SK-N-SH (cell line): ENCODE data around the gene DELE1. TPM values are rescaled to one million over a fixed set of nuclear protein-coding genes. Genes with fewer than 3 reads are reported as not detected.

ENCODE experiments used
- CTCF ChIA-PET: fragments of 300-600, 350-600 bp; formaldehyde crosslinking; extraction: SDS; loops from one replicate; lab custom pipeline; 2021; lab: Yijun Ruan, JAX
- POLR2A ChIA-PET: fragments of 350-600 bp; sonication (Branson Sonifier 250); formaldehyde crosslinking; extraction: SDS; loops from one replicate; lab custom pipeline; 2020; ENCODE audit warnings: antibody characterized with exemption, inconsistent platforms; lab: Yijun Ruan, JAX
- DNase-seq: peaks from one replicate; pipeline ENCODE4 v3.0.0; 2012
- H2AFZ ChIP-seq: fragments of 200-600 bp; sonication (generic); 2 replicates; pipeline ENCODE4 v1.8.1; 2016; ENCODE audit warnings: antibody characterized with exemption, mild to moderate bottlenecking, low read depth
- H3F3A ChIP-seq: fragments of 200-600 bp; sonication (generic); replicated peaks from 2 replicates; pipeline ENCODE3; 2016; ENCODE audit warnings: antibody characterized with exemption, mild to moderate bottlenecking; ENCODE audit not compliant: insufficient read depth
- H3K27ac ChIP-seq, 2 experiments: fragments of 200-500 bp in 1 of 2; fragments of 200-600 bp in 1 of 2; sonication (Bioruptor generic) in 1 of 2; sonication (generic), shearing (Covaris generic) in 1 of 2; 2 replicates each; pipeline versions ENCODE4 v1.5.1 to v1.6.1; 2014 to 2016; ENCODE audit warnings: low read depth in 2 of 2, inconsistent platforms in 1 of 2, low read length in 1 of 2, mild to moderate bottlenecking in 1 of 2, mixed read lengths in 1 of 2
- H3K27me3 ChIP-seq: fragments of 200-600 bp; sonication (generic), shearing (Covaris generic); 2 replicates; pipeline ENCODE4 v1.6.1; 2016; ENCODE audit warnings: mixed run types; ENCODE audit not compliant: insufficient read depth
- H3K36me3 ChIP-seq, 2 experiments: fragments of 200-500 bp in 1 of 2; fragments of 200-600 bp in 1 of 2; sonication (Bioruptor generic) in 1 of 2; sonication (generic) in 1 of 2; replicated peaks in 1 of 2; 2 replicates each; pipeline versions ENCODE3 to v1.5.1; 2014 to 2016; ENCODE audit warnings: low read length in 1 of 2, mild to moderate bottlenecking in 1 of 2; ENCODE audit not compliant: insufficient read depth in 2 of 2, control insufficient read depth in 1 of 2
- H3K4me1 ChIP-seq, 2 experiments: fragments of 200-500 bp in 1 of 2; fragments of 200-600 bp in 1 of 2; sonication (Bioruptor generic) in 1 of 2; sonication (generic), shearing (Covaris generic) in 1 of 2; 2 replicates each; pipeline versions ENCODE4 v1.5.1 to v1.6.1; 2014 to 2016; ENCODE audit warnings: low read depth in 1 of 2, low read length in 1 of 2, mixed run types in 1 of 2; ENCODE audit not compliant: insufficient read depth in 2 of 2, control insufficient read depth in 1 of 2
- H3K4me2 ChIP-seq: fragments of 200-600 bp; sonication (generic), shearing (Covaris generic); 2 replicates; pipeline ENCODE4 v1.6.1; 2017; ENCODE audit warnings: mixed run types
- H3K4me3 ChIP-seq, 2 experiments: fragments of 200-500 bp in 1 of 2; fragments of 200-600 bp in 1 of 2; sonication (Bioruptor generic) in 1 of 2; sonication (generic), shearing (Covaris generic) in 1 of 2; 2 replicates each; pipeline versions ENCODE4 v1.5.1 to v1.8.1; 2014 to 2016; ENCODE audit warnings: low read depth in 2 of 2, inconsistent platforms in 1 of 2, low read length in 1 of 2, mild to moderate bottlenecking in 1 of 2, mixed read lengths in 1 of 2, moderate library complexity in 1 of 2
- H3K79me2 ChIP-seq: fragments of 200-600 bp; sonication (generic); 2 replicates; pipeline ENCODE4 v1.8.1; 2017; ENCODE audit warnings: mild to moderate bottlenecking; ENCODE audit not compliant: insufficient read depth
- H3K9ac ChIP-seq: fragments of 200-600 bp; sonication (generic); 2 replicates; pipeline ENCODE4 v1.6.1; 2017; ENCODE audit warnings: mixed run types
- H3K9me2 ChIP-seq: fragments of 200-600 bp; sonication (generic); 2 replicates; pipeline ENCODE4 v1.6.1; 2017; ENCODE audit warnings: mixed run types
- H3K9me3 ChIP-seq: fragments of 200-600 bp; sonication (generic); 2 replicates; pipeline ENCODE4 v1.6.1; 2017; ENCODE audit warnings: mixed run types, mild to moderate bottlenecking, moderate library complexity
- H4K20me1 ChIP-seq: fragments of 200-600 bp; sonication (generic); 2 replicates; pipeline ENCODE4 v1.6.1; 2017; ENCODE audit warnings: mild to moderate bottlenecking, mixed run types; ENCODE audit not compliant: insufficient read depth
- CTCF ChIP-seq: fragments of 200-600 bp; sonication (generic); IDR thresholded peaks from 2 replicates; pipeline ENCODE4 v1.6.1; 2017; ENCODE audit warnings: antibody characterized with exemption, mild to moderate bottlenecking, moderate library complexity
- ELF1 ChIP-seq: IDR thresholded peaks from 2 replicates; pipeline ENCODE4 v1.4.0; 2012
- FOXJ3 ChIP-seq: sonication (generic); formaldehyde crosslinking; IDR thresholded peaks from 2 replicates; pipeline ENCODE4 v1.5.1; 2020; ENCODE audit warnings: mild to moderate bottlenecking, missing genetic modification reagents
- GABPA ChIP-seq: IDR thresholded peaks from 2 replicates; pipeline ENCODE4 v1.4.0; 2012; ENCODE audit warnings: low read depth, mild to moderate bottlenecking
- IRF3 ChIP-seq: fragments of 150-350 bp; IDR thresholded peaks from 2 replicates; pipeline ENCODE4 v1.6.1; 2016; ENCODE audit warnings: mild to moderate bottlenecking, low read depth, low read length
- JUND ChIP-seq: IDR thresholded peaks from 2 replicates; pipeline ENCODE4 v1.4.0; 2012
- MEF2A ChIP-seq: IDR thresholded peaks from 2 replicates; pipeline ENCODE4 v1.4.0; 2012; ENCODE audit warnings: low read depth, borderline replicate concordance
- MXI1 ChIP-seq: IDR thresholded peaks from 2 replicates; pipeline ENCODE4 v1.6.1; 2012; ENCODE audit warnings: mild to moderate bottlenecking, low read depth, low read length, improper control_type of control experiment
- NFIC ChIP-seq: IDR thresholded peaks from 2 replicates; pipeline ENCODE4 v1.4.0; 2012; ENCODE audit warnings: borderline replicate concordance
- RCOR1 ChIP-seq: fragments of 150-350 bp; IDR thresholded peaks from 2 replicates; pipeline ENCODE4 v1.6.1; 2017; ENCODE audit warnings: antibody characterized with exemption, low read length
- RFX5 ChIP-seq: IDR thresholded peaks from 2 replicates; pipeline ENCODE4 v1.6.1; 2012; ENCODE audit warnings: mild to moderate bottlenecking, improper control_type of control experiment, low read length
- RXRA ChIP-seq: IDR thresholded peaks from 2 replicates; pipeline ENCODE4 v1.4.0; 2012; ENCODE audit warnings: low read depth, mild to moderate bottlenecking, borderline replicate concordance
- SIN3A ChIP-seq: IDR thresholded peaks from 2 replicates; pipeline ENCODE4 v1.6.1; 2012; ENCODE audit warnings: low read depth, mild to moderate bottlenecking, low read length, moderate library complexity, borderline replicate concordance
- TAF1 ChIP-seq: IDR thresholded peaks from 2 replicates; pipeline ENCODE4 v1.6.1; 2012; ENCODE audit warnings: low read depth, mild to moderate bottlenecking, low read length, moderate library complexity, borderline replicate concordance
- TEAD4 ChIP-seq: IDR thresholded peaks from 2 replicates; pipeline ENCODE4 v1.4.0; 2012; ENCODE audit warnings: mild to moderate bottlenecking, borderline replicate concordance; ENCODE audit not compliant: insufficient read depth
- YY1 ChIP-seq: IDR thresholded peaks from 2 replicates; pipeline ENCODE4 v1.4.0; 2012; ENCODE audit warnings: low read depth, mild to moderate bottlenecking
- WGBS: methylation state at CpG from one replicate; pipeline ENCODE4 v1.1.6; 2017; ENCODE audit warnings: low lambda C conversion rate; 5-methylcytosine and 5-hydroxymethylcytosine counted together
- polyA plus RNA-seq, 3 experiments: library from polyadenylated mRNA; depleted of rRNA; stranded (reverse); fragments of >200 nt; gene quantifications; 2 replicates each; pipeline ENCODE4 v1.2.3, GENCODE V29; 2012

Gene DELE1
- polyA plus RNA-seq, 1 of the 3 experiments (the other 2 are of a cell fraction), result 60.3 TPM

- TF ChIP-seq CTCF (no peak), RCOR1 (no peak), IRF3 (no peak), MEF2A (no peak), RXRA (no peak), JUND (no peak), NFIC (no peak), MXI1 (no peak)
Measured at GRCh38 chr5:141897425-141897824, 26.2 kb upstream of the DELE1 start (continued).

- 58% methylated on average over 2 of the region's 2 CpGs for WGBS
- TF ChIP-seq FOXJ3 (CRISPR knock-in tag), result no peak
- no peak for TF ChIP-seq MXI1
- no peak for TF ChIP-seq TEAD4
- TF ChIP-seq IRF3, result no peak
- TF ChIP-seq ELF1, result no peak
- no peak for TF ChIP-seq RFX5
- TF ChIP-seq GABPA, result no peak
- no peak for TF ChIP-seq CTCF
- no peak for TF ChIP-seq YY1
- no peak for TF ChIP-seq SIN3A
- no peak for TF ChIP-seq TAF1
- H3K9me3 ChIP-seq, result no peaks in the 10 kb centered on the region
- peaks cover 11% of the 10 kb centered on the region for H3K27me3 ChIP-seq
- no peaks in the 10 kb centered on the region for H4K20me1 ChIP-seq
- peak overlapping the region in 1 of 2 experiments; percentile 8; a peak in 1 of 4 replicates for H3K4me3 ChIP-seq
- H3F3A ChIP-seq, result no peaks in the 10 kb centered on the region
- H2AFZ ChIP-seq, result no peak overlapping the region
- POLR2A ChIA-PET, result no interaction called here
- no peak overlapping the region for H3K27ac ChIP-seq
- peaks cover 0 to 12% of the 10 kb centered on the region in 2 experiments; a peak in 1 of 4 replicates for H3K4me1 ChIP-seq
- H3K36me3 ChIP-seq, result no peaks in the 10 kb centered on the region
- no peaks in the 10 kb centered on the region for H3K79me2 ChIP-seq
- no peaks in the 10 kb centered on the region for H3K9me2 ChIP-seq
- H3K4me2 ChIP-seq, result no peak overlapping the region
- H3K9ac ChIP-seq, result no peak overlapping the region
- no peak for DNase-seq
- CTCF ChIA-PET, result interaction anchor here (2.2 to 2.3 kb wide), 2 partner anchors 8 to 20 kb away, joined by 9 to 12 read pairs; partner anchors contain the start of gene PCDH1
Measured at GRCh38 chr5:141898448-141899049, 25.1 kb upstream of the DELE1 start.
